HepG2 (cell line): ENCODE measurements around the gene MIA. TPM values are rescaled to one million over a fixed set of nuclear protein-coding genes. Genes with fewer than 3 reads are reported as not detected.

ENCODE experiments used
- BRCA1 ChIP-seq: sonication (generic); formaldehyde crosslinking; IDR thresholded peaks from 2 replicates; pipeline ENCODE4 v1.4.0; 2020; ENCODE audit warnings: missing genetic modification reagents
- MIER3 ChIP-seq: IDR thresholded peaks from 2 replicates; pipeline ENCODE4 v1.6.1; 2016; ENCODE audit warnings: missing compliant biosample characterization, borderline replicate concordance
- NCOR1 ChIP-seq: fragments of 200-600 bp; sonication (generic); IDR thresholded peaks from 2 replicates; pipeline ENCODE4 v1.7.0; 2017; ENCODE audit warnings: antibody characterized with exemption, low read length, borderline replicate concordance
- NFIC ChIP-seq: IDR thresholded peaks from 2 replicates; pipeline ENCODE4 v1.6.1; 2012; ENCODE audit warnings: mild to moderate bottlenecking, low read length, inconsistent platforms
- PAWR ChIP-seq: sonication (generic); formaldehyde crosslinking; IDR thresholded peaks from 2 replicates; pipeline ENCODE4 v1.4.0; 2020; ENCODE audit warnings: missing genetic modification reagents, mild to moderate bottlenecking, borderline replicate concordance
- SNAPC2 ChIP-seq: sonication (generic); formaldehyde crosslinking; IDR thresholded peaks from 2 replicates; pipeline ENCODE4 v1.8.1; 2022; ENCODE audit warnings: mild to moderate bottlenecking, missing genetic modification reagents
- SP140L ChIP-seq: sonication (generic); formaldehyde crosslinking; IDR thresholded peaks from 2 replicates; pipeline ENCODE4 v1.4.0; 2020; ENCODE audit warnings: missing genetic modification reagents, borderline replicate concordance
- SPEN ChIP-seq: sonication (generic); formaldehyde crosslinking; IDR thresholded peaks from 2 replicates; pipeline ENCODE4 v1.5.1; 2020; ENCODE audit warnings: low read depth, mild to moderate bottlenecking, missing genetic modification reagents
- SRF ChIP-seq: IDR thresholded peaks from 2 replicates; pipeline ENCODE4 v1.6.1; 2011; ENCODE audit warnings: mild to moderate bottlenecking, low read depth, low read length, moderate library complexity
- SYNCRIP ChIP-seq: fragments of 200-400 bp; formaldehyde crosslinking; IDR thresholded peaks from 2 replicates; pipeline ENCODE4 v1.6.1; 2018; ENCODE audit warnings: mild to moderate bottlenecking, low read depth, low read length; ENCODE audit not compliant: insufficient read depth
- ZNF3 ChIP-seq: IDR thresholded peaks from 2 replicates; pipeline ENCODE4 v1.7.0; 2017; ENCODE audit warnings: inconsistent platforms
- ZNF510 ChIP-seq: sonication (generic); formaldehyde crosslinking; IDR thresholded peaks from 2 replicates; pipeline ENCODE4 v1.4.0; 2020; ENCODE audit warnings: low read depth, mild to moderate bottlenecking, missing genetic modification reagents
- ZNF557 ChIP-seq: sonication (generic); formaldehyde crosslinking; IDR thresholded peaks from 2 replicates; pipeline ENCODE4 v1.4.0; 2020; ENCODE audit warnings: missing genetic modification reagents
- ZNF784 ChIP-seq: sonication (generic); formaldehyde crosslinking; IDR thresholded peaks from 2 replicates; pipeline ENCODE4 v1.5.1; 2020; ENCODE audit warnings: missing genetic modification reagents, mild to moderate bottlenecking, borderline replicate concordance
- ZSCAN25 ChIP-seq: sonication (generic); formaldehyde crosslinking; IDR thresholded peaks from 2 replicates; pipeline ENCODE4 v1.8.0; 2022; ENCODE audit warnings: mild to moderate bottlenecking, missing genetic modification reagents
- polyA plus RNA-seq, 8 experiments: library from polyadenylated mRNA; depleted of rRNA in 3 of 8; stranded (reverse) in 7 of 8; unstranded in 1 of 8; fragments of >200 nt; fragmentation: Illumina TruSeq in 4 of 8; extraction: Trizol in 4 of 8; gene quantifications; 2 replicates each; pipeline versions ENCODE4 v1.2.1 to v1.2.3, GENCODE V29; 2011 to 2016; ENCODE audit warnings: low read depth in 4 of 8, missing spikeins in 1 of 8, mixed read lengths in 1 of 8; ENCODE audit not compliant: insufficient read depth in 1 of 8
- total RNA-seq, 5 experiments: library from RNA; depleted of rRNA; stranded (reverse); fragments of >200 nt; fragmentation: Illumina TruSeq; extraction: Trizol; gene quantifications; 2 replicates each; pipeline ENCODE4 v1.2.3, GENCODE V29; 2016; ENCODE audit warnings: low read depth in 1 of 5
- TF ChIP-seq, protein P1 (sequence below): sonication (generic); formaldehyde crosslinking; IDR thresholded peaks from 2 replicates; pipeline ENCODE4 v1.9.0; 2022; ENCODE audit warnings: low read depth, missing genetic modification reagents
- TF ChIP-seq, protein P2 (sequence below): IDR thresholded peaks from 2 replicates; pipeline ENCODE4 v1.6.1; 2016; ENCODE audit warnings: missing genetic modification reagents, missing compliant biosample characterization
- TF ChIP-seq, protein P3 (sequence below): sonication (generic); formaldehyde crosslinking; IDR thresholded peaks from 2 replicates; pipeline ENCODE4 v1.4.0; 2020; ENCODE audit warnings: missing genetic modification reagents
- TF ChIP-seq, protein P4 (sequence below): sonication (generic); formaldehyde crosslinking; IDR thresholded peaks from 2 replicates; pipeline ENCODE4 v1.4.0; 2020; ENCODE audit warnings: missing genetic modification reagents
- TF ChIP-seq, protein P5 (sequence below): sonication (generic); formaldehyde crosslinking; conservative IDR thresholded peaks from 2 replicates; pipeline ENCODE4 v1.8.0; 2022; ENCODE audit warnings: mild to moderate bottlenecking, moderate library complexity, missing genetic modification reagents

MIA gene
- total and polyA plus RNA-seq, 2 of the 13 experiments (the other 11 are each of a cell fraction or from before 2014, with no cell fraction given): 0.61 TPM; not detected in 1

- TF ChIP-seq, protein P1, sequence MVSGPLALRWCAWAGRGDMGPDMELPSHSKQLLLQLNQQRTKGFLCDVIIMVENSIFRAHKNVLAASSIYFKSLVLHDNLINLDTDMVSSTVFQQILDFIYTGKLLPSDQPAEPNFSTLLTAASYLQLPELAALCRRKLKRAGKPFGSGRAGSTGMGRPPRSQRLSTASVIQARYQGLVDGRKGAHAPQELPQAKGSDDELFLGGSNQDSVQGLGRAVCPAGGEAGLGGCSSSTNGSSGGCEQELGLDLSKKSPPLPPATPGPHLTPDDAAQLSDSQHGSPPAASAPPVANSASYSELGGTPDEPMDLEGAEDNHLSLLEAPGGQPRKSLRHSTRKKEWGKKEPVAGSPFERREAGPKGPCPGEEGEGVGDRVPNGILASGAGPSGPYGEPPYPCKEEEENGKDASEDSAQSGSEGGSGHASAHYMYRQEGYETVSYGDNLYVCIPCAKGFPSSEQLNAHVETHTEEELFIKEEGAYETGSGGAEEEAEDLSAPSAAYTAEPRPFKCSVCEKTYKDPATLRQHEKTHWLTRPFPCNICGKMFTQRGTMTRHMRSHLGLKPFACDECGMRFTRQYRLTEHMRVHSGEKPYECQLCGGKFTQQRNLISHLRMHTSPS (CRISPR knock-in tag): no peak
- TF ChIP-seq ZNF784 (CRISPR knock-in tag) (0 out of 2 replicates have a peak, but pooled peaks have one; percentile 60), BRCA1 (CRISPR knock-in tag) (no peak), PAWR (no peak), SNAPC2 (CRISPR knock-in tag) (no peak), SRF (no peak), NCOR1 (peak; percentile 33; the same call in 1 of the 2 replicates), ZNF510 (0 out of 2 replicates have a peak, but pooled peaks have one; percentile 45), ZSCAN25 (CRISPR knock-in tag) (0 out of 2 replicates have a peak, but pooled peaks have one; percentile 30), ZNF3 (CRISPR knock-in tag) (no peak), NFIC (no peak), MIER3 (CRISPR knock-in tag) (peak; percentile 16; the same call in 1 of the 2 replicates), ZNF557 (CRISPR knock-in tag) (no peak), SP140L (CRISPR knock-in tag) (no peak), SYNCRIP (no peak), SPEN (CRISPR knock-in tag) (peak; percentile 67)
- TF ChIP-seq, protein P2, sequence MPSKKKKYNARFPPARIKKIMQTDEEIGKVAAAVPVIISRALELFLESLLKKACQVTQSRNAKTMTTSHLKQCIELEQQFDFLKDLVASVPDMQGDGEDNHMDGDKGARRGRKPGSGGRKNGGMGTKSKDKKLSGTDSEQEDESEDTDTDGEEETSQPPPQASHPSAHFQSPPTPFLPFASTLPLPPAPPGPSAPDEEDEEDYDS (CRISPR knock-in tag): peak; percentile 47
- TF ChIP-seq, protein P3, sequence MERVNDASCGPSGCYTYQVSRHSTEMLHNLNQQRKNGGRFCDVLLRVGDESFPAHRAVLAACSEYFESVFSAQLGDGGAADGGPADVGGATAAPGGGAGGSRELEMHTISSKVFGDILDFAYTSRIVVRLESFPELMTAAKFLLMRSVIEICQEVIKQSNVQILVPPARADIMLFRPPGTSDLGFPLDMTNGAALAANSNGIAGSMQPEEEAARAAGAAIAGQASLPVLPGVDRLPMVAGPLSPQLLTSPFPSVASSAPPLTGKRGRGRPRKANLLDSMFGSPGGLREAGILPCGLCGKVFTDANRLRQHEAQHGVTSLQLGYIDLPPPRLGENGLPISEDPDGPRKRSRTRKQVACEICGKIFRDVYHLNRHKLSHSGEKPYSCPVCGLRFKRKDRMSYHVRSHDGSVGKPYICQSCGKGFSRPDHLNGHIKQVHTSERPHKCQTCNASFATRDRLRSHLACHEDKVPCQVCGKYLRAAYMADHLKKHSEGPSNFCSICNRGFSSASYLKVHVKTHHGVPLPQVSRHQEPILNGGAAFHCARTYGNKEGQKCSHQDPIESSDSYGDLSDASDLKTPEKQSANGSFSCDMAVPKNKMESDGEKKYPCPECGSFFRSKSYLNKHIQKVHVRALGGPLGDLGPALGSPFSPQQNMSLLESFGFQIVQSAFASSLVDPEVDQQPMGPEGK (CRISPR knock-in tag): peak; percentile 58
- TF ChIP-seq, protein P4, sequence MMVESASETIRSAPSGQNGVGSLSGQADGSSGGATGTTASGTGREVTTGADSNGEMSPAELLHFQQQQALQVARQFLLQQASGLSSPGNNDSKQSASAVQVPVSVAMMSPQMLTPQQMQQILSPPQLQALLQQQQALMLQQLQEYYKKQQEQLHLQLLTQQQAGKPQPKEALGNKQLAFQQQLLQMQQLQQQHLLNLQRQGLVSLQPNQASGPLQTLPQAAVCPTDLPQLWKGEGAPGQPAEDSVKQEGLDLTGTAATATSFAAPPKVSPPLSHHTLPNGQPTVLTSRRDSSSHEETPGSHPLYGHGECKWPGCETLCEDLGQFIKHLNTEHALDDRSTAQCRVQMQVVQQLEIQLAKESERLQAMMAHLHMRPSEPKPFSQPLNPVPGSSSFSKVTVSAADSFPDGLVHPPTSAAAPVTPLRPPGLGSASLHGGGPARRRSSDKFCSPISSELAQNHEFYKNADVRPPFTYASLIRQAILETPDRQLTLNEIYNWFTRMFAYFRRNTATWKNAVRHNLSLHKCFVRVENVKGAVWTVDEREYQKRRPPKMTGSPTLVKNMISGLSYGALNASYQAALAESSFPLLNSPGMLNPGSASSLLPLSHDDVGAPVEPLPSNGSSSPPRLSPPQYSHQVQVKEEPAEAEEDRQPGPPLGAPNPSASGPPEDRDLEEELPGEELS (CRISPR knock-in tag): no peak
- TF ChIP-seq, protein P5, sequence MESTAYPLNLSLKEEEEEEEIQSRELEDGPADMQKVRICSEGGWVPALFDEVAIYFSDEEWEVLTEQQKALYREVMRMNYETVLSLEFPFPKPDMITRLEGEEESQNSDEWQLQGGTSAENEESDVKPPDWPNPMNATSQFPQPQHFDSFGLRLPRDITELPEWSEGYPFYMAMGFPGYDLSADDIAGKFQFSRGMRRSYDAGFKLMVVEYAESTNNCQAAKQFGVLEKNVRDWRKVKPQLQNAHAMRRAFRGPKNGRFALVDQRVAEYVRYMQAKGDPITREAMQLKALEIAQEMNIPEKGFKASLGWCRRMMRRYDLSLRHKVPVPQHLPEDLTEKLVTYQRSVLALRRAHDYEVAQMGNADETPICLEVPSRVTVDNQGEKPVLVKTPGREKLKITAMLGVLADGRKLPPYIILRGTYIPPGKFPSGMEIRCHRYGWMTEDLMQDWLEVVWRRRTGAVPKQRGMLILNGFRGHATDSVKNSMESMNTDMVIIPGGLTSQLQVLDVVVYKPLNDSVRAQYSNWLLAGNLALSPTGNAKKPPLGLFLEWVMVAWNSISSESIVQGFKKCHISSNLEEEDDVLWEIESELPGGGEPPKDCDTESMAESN: peak; percentile 68
Measured at GRCh38 chr19:40777937-40778705, 2.8 kb downstream of the MIA start, which contains the start of gene RAB4B (continued).
